GM12873 (cell line): Measurements from ENCODE around the gene TMEM61.

ENCODE experiments used
- CTCF ChIP-seq: IDR thresholded peaks from 2 replicates; pipeline ENCODE4 v1.5.1; 2012; ENCODE audit warnings: low read depth, mild to moderate bottlenecking, moderate library complexity, low read length, control low read depth; ENCODE audit not compliant: insufficient read depth; ENCODE audit errors: missing control alignments

The TMEM61 gene

GRCh38 chr1:54952950-54953718, 27.3 kb upstream of the TMEM61 start:
- TF ChIP-seq CTCF, result no peak

GRCh38 chr1:54953846-54954245, 26.6 kb upstream of the TMEM61 start:
- no peak for TF ChIP-seq CTCF

GRCh38 chr1:54955359-54955758, 25.1 kb upstream of the TMEM61 start:
- TF ChIP-seq CTCF, result no peak

- TF ChIP-seq CTCF, result no peak
Measured at GRCh38 chr1:54956726-54957125, 23.7 kb upstream of the TMEM61 start.

GRCh38 chr1:54959241-54959640, 21.2 kb upstream of the TMEM61 start:
- no peak for TF ChIP-seq CTCF

- TF ChIP-seq CTCF, result no peak
Measured at GRCh38 chr1:54962612-54963395, 17.6 kb upstream of the TMEM61 start.

- TF ChIP-seq CTCF, result no peak
Measured at GRCh38 chr1:54965624-54966340, 14.6 kb upstream of the TMEM61 start.
